Stimulated activated naive CD4-positive, alpha-beta T cell treated with Interleukin-2 at 50 U/mL for 16 hours (primary cell): ENCODE results near the gene NXPE3.
A peak's percentile ranks its signal among the peaks of the same experiment; 100 is the strongest.
"Not testable (repeated sequence)": the region's sequence is repeated elsewhere in the genome, so short reads cannot be mapped to it uniquely, and the experiment has no call there.

ENCODE experiments used
- DNase-seq: peaks from one replicate; lab custom pipeline; 2025; lab: John Stamatoyannopoulos, UW

NXPE3 gene

DNA sequence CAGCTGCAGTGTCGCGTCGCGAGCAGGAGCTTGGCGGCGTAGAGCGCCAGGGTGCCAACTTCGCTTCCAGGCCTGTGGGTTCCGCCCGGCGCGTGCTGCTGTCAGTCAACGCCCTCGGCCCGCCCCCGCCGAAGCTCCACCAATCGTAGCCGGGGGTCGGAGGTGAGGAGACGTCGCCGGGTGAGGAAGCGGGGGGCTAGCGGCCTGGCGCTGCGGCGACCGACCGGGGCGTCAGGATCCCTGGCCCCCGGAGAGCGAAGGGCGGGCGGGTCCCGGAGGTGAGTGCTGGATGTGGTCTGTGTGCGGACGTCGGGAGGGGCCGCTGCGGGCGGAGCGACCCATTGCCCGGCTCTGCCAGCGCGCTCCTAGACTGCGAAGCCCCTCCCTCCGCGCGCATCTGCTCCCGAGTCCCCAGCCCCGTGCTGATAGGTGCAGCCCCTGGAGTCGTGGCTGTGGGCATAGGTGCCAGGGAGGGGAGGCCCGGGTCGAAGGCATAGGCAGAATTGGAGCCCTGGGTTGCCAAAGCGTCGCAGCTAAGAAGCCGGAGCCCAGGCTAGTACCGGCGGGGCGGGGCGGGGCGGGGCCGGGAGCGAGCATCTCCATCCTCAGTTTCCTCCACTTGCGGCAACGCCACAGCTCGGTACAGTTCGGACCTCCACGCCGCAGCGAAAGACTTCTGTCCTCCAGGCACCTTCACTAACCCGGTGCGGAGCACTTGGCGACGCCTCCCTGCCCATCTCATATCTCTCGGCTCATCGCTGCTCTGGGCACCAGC, at the start of gene NXPE3:
NXPE3 (plus strand) TSS at position 165 of the 775 bp plus-strand sequence. CDS start 6,386 bp downstream, outside the sequence.
- DNase-seq = peak; percentile 95

DNA sequence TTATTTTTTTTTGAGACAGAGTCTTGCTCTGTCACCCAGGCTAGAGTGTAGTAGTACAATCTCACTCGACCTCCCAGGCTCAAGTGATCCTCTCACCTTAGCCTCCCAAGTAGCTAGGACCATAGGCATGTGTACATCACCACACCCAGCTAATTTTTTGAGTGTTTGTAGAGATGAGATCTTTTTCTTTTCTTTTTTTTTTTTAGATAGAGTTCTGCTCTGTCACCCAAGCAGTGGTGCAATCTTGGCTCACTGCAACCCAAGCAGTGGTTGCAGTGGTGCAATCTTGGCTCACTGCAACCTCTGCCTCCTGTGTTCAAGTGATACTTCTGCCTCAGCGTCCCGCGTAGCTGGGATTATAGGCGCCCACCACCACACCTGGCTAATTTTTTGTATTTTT, 49.4 kb upstream of the NXPE3 start:
- DNase-seq = no peak

DNA sequence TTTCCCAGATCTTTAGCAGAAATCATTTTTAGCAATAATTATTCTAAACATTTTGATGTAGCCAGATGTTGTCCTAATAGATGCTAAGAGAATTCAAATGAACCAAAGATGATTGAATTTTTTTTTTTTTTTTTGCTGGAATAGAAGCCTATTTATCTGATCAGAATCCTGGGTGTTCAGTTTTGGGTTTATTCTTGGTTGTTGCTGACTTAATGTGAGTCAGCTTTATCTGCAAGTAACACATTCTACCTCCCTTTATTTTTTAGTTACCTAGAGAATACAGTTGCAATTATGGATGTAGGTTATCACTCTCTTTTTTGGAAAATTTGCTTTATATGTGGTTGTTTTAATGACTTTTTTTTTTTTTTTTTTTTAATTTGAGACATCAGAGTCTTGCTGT, 48.2 kb upstream of the NXPE3 start:
- no peak for DNase-seq

DNA sequence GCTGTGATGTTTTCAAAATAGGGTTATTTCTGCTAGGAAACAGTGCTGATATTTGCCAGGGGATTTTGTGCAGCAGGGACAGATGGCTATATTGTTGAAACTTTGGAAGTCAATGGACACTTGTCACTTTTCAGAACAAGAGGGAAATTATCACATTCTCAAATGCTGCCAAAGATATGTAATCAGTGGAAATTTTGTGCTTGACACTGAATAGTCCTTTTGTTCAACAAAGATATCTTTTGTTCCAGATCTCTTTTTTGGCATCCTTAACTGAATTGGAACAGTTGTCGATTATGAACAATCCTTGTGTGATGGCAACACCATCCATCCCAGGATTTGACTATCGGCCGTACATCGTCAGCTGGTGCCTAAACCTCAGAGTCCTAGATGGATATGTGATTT, 46.8 kb upstream of the NXPE3 start:
- no peak for DNase-seq

DNA sequence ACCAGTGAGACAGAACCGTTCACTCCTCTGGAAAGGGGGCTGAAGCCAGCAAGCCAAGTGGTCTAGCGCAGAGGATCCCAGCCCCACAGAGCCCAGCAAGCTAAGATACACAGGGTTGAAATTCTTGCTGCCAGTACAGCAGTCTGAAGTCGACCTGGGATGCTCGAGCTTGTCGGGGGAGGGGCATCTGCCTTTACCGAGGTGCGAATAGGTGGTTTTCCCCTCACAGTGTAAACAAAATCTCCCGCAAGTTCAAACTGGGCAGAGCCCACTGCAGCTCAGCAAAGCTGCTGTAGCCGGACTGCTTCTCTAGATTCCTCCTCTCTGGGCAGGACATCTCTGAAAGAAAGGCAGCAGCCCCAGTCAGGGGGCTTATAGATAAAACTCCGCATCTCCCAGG, 43.2 kb upstream of the NXPE3 start:
- no peak for DNase-seq

DNA sequence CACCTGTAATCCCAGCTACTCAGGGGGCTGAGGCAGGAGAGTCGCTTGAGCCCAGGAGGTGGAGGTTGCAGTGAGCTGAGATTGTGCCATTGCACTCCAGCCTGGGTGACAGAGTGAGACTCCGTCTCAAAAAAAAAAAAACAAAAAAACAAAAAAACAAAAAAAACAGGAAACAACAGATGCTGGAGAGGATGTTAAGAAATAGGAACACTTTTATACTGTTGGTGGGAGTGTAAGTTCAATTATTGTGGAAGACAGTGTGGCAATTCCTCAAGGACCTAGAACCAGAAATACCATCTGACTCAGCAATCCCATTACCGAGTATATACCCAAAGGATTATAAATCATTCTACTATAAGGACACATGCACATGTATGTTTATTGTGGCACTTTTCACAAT, 37.1 kb upstream of the NXPE3 start:
- DNase-seq = not testable (repeated sequence)

DNA sequence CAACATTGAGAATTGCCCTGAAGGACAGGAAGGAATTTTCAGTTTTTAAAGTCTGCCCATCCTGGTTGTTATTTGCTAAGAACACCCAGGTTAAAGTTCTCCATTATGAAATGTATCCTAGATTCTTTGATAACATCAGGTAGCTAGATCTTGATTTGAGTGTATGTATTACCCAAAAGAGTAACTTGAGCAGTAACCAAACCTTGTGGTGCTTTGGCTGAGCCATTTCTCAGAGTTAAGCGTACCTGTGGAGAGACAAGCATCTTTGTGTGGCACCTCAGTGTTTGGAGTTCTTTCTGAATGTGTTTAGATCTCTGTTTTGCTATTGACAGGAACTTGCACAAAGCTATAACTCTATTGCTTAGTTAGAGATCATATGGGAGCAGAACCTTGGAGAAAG, 34.2 kb upstream of the NXPE3 start:
- no peak for DNase-seq

DNA sequence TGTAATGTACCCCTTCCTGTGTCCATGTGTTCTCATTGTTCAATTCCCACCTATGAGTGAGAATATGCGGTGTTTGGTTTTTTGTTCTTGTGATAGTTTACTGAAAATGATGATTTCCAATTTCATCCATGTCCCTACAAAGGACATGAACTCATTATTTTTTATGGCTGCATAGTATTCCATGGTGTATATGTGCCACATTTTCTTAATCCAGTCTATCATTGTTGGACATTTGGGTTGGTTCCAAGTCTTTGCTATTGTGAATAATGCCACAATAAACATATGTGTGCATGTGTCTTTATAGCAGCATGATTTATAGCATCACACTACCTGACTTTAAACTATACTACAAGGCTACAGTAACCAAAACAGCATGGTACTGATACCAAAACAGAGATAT, 33.1 kb upstream of the NXPE3 start:
- DNase-seq = not testable (repeated sequence)

DNA sequence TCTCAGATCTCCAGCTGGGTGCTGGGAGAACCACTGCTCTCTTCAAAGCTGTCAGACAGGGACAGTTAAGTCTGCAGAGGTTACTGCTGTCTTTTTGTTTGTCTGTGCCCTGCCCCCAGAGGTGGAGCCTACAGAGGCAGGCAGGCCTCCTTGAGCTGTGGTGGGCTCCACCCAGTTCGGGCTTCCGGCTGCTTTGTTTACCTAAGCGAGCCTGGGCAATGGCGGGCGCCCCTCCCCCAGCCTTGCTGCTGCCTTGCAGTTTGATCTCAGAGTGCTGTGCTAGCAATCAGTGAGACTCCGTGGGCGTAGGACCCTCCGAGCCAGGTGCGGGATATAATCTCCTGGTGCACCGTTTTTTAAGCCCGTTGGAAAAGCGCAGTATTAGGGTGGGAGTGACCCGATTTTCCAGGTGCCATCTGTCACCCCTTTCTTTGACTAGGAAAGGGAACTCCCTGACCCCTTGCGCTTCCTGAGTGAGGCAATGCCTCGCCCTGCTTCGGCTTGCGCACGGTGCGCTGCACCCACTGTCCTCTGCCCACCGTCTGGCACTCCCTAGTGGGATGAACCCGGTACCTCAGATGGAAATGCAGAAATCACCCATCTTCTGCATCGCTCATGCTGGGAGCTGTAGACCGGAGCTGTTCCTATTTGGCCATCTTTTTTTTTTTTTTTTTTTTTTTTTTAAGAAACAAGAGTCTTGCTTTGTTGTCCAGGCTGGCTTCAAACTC, 25.5 kb upstream of the NXPE3 start:
- DNase-seq = not testable (repeated sequence)

DNA sequence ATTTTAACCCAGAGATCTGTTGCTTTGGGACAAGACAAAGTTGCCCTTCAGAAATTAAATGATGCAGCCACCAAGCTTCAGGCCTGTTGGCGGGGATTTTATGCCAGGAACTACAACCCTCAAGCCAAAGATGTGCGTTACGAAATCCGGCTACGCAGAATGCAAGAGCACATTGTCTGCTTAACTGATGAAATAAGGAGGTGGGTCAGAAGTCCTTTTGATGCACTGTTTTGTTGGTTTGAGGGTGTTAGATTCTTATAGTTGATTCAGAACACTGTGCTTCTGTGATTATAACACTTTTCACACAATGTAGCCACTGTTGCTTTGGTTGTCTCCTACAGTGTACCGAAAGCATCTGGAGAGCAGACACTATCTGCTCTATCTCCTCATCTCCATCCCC, 20.8 kb upstream of the NXPE3 start:
- DNase-seq = no peak

DNA sequence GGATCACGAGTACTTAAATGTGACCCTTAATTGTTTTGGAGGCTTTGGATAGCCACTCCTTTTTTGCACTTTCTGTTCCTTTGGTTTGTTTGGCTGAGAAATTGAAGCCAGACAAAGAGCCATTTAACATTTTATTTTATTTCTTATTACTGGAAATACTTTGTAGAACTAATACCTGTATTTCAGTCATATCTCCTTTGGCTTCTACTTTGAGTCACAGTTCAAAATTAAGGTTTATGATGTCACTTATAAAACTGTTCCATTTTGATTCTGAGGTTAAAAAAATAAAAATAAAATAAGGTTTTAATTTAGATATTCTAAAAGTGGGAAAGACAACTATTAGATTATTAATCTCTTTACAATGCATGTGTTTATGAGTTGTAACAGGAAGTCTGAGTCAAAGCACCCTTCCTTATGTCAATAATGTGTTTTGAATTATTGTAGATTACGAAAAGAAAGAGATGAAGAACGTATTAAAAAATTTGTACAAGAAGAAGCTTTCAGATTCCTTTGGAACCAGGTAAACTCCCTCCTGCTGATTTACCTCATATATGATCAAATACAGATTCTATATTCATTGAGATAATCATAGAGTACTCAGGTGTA, 16.9 kb upstream of the NXPE3 start:
- no peak for DNase-seq

DNA sequence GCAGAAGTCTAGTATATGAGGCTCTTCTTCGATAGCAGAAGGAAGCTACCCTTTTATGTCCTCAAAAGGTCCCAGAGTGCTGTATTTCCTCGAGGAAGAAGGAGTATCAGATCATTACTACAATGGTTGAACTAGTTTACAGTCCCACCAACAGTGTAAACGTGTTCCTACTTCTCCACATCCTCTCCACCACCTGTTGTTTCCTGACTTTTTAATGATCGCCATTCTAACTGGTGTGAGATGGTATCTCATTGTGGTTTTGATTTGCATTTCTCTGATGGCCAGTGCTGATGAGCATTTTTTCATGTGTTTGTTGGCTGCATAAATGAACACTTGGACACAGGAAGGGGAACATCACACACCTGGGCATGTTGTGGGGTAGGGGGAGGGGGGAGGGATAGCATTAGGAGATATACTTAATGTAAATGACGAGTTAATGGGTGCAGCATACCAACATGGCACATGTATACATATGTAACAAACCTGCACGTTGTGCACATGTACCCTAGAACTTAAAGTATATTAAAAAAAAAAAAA, 1.2 kb upstream of the NXPE3 start:
- not testable (repeated sequence) for DNase-seq

DNA sequence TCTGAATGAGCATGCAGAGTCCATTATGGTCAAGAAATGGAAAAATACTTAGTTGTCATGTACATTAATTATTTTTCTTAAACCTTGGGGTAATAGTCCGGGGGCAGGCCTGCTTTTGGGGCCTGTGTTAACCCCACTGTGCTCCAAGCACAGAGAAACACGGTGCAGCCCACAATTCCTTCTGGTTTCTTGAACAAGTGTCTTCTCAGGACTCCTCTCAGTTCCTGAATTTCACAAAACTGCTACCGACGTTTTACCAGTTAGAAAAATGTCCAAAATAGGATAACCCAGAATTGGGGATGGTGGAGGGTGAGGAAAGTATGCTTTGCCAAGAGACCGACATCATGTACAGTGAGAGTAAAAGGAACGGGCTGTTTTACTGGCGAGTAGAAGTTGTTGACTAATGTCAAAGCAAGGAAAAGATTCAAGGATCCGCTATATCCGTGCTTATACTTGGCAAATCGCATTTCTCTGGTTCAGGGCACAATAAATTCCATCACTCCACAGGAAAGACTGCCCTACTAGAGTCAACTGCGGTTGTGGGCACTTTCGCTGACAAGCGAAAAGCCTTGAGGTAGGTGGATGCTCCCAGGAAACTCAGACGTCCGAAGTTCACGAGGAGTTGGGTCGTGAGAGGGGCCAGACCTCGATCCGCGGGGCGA, 495 bp upstream of the NXPE3 start:
- DNase-seq = no peak

DNA sequence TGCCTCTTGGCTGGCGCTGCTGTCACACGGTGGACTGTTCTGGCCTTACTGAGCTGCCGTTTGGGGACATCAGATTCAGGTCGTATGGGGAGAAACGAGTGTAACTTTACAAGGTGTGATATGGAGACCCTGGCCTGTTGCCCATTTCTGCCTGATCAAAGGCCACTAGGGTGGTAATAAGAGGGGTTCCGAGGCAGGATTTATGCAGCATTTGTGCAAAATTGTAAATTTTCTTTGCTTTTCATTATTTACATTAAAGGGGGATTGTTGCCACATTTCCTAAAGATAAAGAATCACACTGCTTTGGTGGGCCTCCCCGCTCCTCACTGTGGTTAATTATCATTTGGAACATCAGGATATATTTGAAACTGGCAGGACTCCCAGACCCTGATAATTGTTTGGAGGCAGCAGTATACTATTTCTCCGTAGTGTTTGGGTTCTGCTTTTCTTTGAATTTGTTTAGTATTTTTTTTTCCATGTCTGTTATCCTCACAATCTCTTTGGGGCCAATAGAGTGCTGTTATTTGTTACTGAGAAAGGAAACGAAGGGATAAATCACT, 891 bp downstream of the NXPE3 start:
- DNase-seq = no peak

DNA sequence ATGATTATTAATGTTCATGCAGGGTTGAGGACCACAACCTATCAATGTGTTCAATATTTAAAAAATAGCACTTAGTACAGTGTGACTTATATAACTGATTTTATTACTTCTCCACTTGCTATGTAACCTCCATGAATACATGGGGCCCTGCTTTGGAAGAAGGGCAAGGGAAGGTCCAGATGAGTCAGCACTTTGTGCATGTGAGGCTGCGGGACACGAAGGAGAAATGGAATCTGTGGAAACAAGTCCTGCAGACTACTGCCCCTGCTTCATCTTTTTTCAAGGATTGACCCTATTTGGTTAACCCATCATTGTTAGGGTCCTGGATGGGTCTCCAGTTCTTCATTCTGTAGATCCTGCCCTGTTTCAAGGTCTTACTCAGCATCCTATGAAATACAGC, 1.6 kb downstream of the NXPE3 start:
- DNase-seq = no peak

DNA sequence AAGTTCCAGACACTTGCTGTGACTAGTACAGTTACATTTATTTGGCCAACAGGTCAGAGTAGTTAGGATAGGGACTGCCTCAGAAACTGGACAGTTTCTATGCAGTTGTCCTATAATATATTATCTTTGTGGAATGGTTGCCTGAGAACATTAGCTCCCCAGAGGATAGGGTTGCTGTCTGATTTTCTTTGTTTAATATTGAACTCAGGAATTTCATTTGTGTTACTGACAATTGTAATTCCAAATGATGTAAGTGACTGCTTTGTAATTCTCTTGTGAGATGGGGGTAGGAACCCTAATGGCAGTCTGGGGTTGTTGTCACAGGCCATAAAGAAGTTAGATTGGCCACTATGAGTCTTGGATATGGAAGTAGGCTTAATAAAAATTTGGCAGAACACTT, 2.2 kb downstream of the NXPE3 start:
- no peak for DNase-seq

DNA sequence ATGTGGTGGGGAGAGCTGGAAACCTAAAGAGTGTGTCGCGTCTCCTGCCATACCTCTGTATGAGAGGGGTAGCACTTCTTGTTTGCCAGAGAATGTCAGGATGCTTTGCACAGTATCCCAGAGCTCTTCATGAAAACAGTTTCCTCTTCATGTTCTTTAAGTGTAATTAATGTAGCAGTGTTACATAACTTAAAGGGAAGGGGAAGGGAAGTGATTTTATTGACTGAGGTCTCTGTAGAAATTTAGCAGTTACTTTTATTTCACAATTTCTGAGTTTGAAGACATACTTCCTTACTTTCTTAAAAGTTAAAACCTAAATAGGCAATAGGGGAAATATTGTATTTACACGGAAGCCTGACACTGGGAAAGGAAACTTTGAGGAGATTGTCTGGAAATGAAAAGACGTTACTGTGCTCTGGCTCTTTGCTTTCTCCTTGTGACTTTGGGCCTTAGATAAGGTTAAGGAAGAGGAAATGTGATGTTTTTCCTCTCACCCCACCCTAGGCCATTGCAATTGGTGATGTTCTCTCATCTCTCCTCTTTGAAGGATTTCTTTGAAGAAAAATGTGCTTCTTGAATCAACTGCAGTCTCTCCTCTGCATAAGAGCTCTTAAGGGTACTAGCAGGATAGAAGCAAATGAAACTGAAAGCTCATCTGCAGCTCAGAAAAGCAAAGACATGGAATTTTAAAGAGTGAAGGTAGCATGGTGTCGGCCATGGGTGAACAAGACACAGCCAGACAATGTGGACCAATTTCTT, 6.0 kb downstream of the NXPE3 start:
- no peak for DNase-seq

DNA sequence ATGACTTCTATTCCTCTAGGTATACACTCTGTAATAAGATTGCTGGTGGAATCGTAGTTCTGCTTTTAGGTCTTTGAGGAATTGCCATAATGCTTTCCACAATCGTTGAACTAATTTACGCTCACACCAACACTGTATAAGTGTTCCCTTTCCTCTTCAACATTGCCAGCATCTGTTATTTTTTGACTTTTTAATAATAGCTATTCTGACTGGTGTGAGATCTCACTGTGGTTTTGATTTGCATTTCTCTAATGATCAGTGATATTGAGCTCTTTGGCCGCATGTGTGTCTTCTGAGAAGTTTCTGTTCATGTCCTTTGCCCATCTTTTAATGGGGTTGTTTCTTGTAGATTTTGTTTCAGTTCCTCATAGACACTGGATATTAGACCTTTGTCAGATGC, 12.8 kb downstream of the NXPE3 start:
- DNase-seq = no peak

DNA sequence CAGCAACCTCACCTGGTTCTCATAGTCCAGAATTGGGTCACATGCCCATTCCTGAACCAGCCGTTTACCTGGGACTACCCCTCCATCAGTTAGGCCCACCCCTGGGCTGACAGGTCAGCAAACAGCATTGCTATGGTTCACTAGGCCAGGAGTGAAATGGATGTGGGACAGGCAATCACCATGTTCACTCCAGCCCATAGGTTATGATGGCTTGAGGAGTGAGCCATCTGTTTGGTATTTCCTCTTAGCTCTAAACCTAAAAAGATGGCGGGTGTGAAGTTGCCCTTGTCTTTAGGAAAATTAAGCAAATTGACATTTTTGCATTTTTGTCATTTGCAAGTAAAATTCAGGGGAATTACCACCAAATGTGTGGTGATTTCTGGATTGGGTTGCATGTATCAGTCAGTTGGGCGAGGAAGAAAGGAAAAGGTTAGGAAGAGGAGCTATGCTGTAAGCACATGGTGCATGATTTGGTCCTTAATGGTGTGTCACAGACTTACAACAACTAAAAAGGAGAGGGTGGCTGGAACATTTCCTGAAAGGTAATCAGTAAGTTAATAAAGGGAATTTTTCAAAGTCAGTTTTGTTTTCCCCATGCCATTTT, 17.2 kb downstream of the NXPE3 start:
- no peak for DNase-seq

DNA sequence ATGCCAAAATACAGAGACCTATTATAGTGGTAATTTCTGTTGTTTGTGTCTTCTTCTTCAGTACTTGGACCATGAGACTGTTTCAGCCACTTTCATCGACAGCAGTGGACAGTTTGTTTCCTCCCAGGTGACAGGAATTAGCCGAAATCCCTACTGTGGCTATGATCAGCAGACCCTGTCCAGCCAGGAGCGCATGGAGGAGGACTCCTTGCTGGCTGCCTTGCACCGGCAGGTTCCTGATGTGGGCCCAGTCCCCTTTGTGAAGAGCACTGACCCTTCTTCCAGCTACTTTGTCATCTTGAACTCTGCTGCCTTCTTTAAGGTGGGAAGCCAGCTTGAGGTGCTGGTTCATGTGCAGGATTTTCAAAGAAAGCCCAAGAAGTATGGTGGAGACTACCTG, 22.2 kb downstream of the NXPE3 start:
- DNase-seq = no peak

DNA sequence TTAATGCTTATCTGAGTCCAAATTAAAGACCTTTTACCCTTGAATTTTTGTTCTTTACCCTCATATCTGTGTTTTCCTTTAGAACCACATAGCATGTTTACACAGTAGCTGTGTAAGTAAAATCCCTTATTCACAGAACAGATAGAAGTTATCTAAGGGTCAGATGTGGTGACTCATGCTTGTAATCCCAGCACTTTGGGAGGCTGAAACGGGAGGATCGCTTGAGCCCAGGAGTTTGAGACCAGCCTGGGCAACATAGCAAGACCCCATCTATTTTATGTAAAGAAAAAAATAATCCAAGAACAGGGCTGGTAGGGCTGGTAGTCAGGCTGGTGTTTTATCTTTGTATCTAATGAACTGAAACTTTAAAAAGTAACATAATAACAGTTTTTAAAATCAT, 23.2 kb downstream of the NXPE3 start:
- DNase-seq = no peak
